Activated CD4-positive, alpha-beta T cell treated with anti-CD3 and anti-CD28 coated beads, Interleukin-2, amount 50 U/mL, for 48 hours (primary cell): ENCODE results near the gene TREH.

ENCODE experiments used
- DNase-seq, 2 experiments: peaks; one replicate each; pipeline ENCODE4 v3.0.0-alpha.2; 2020

TREH gene

DNA sequence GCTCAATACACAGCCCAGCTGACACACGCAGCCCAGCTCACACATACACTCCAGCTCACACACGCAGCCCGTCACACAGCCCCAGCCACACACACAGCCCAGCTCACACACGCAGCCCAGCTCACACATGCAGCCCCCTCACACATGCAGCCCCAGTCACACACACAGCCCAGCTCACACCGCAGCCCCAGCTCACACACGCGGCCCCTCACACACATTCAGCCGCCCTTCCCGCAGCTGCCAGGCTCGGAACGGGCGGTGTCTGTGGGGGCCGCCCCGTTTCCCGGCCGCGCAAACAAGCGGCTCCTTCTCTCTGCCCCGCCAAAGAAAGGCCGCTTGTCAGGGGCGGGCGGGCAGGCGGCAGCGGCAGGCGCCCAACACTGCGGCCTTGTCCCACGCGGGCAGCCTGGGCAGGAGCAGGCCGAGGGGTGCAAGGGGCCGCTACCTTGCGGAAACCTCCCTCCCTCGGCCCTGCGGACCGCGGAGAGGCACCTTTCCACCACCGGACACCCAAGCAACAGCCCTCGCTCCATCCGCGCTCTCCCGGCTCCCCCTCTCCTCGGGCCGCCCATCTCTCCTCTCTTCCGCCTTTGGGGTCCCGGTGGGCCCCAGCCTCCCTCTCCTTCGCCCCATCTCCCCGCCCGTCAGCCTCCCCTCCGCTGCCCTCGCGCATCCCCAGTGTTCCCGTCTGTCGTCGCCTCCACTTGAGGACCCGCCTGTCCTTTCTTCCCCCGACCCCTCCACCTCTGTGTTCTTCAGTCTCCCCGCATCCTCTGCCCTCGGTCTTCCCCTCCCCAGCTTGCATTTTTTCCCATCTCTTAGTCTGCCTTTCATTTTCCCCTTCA, 69.8 kb downstream of the TREH start:
- peak; percentile 27 to 34 for DNase-seq

DNA sequence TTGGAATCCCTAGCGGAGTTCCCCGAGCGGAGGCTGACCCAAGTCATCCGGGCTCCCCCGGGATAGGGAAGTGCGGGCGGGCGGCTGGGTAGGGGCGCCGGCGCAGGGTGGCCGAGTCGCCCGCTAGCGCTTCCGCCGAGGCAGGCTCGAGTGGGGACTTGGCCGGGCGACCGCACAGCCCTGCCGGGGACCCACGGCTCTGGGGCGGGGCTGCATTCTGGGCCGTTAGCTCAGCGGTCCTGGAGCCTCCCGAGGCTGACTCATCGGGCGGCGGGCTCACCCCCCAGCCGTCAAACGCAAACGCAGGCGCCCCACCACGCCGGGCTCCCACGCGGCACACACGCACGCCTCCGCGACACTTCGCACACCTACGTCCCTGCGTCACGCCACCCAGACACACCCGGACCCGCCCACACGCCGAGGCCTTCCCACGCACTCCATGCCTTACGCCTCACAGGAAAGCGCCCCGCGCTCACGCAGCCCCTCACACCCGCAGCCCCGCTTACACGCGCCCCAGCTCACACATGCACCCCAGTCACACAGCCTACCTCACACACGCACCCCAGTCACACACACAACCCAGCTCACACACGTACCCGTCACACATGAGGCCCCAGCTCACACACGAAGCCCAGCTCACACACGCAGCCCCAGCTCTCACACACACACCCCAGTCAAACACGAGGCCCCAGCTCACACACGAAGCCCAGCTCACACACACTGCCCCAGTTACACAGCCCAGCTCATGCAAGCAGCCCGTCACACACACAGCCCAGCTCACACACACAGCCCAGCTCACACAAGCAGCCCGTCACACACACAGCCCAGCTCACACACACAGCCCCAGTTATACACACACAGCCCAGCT, 70.9 kb downstream of the TREH start:
- peak; percentile 66 to 69 for DNase-seq

DNA sequence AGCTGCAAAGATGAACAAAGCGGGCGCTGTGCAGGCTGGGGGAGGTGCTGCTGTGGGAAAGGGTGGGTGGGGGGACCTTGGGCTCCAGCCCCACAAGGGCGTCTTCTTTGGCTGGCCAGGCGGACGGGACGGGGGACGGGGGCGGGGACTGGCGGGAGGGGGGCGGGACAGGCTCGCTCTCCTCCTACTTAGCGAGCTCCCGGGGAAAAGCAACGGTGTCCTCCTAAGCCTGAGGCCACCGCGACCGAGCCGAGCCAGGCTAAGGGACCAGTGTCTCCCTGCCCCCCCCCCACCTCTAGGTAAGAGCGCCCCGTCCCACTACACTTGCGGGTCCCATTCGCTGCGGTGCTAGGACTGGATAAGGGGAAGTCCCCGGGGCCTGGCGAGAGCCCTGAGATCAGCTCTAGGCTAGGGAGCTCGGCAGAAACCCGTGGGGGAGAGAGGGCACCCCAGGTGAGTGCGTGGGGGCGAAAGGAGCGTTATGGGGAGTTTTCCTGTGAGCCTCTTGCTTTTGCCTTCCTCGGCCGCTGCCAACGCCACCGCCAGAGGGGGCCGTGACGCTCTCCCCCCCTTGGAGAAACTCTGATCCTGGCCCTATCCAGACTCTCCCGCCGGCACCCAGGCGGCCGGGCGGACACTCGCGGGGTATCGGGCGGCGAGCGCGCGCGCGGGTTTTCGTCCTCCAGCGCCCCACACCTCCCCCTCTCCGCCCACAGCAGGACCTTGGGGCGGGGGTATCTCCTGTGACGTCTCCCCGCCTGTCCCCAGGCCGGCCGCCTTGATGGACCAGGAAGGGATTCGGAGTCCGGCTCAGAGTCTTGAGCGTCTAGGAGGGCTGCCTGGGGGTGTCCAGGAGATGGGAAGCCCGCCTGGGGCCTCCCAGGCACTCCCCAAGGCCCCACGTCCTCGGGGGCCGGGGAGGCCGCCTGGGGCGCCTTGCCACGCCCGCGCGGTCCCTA, 71.8 kb downstream of the TREH start, which contains the start of gene PHLDB1:
Gene PHLDB1, plus strand, starts transcription at position 215 of the 959 bp plus-strand sequence. CDS start 6,222 bp downstream, outside the sequence.
- peak; percentile 51 to 53 for DNase-seq
